Panc1 (cell line): ENCODE results near the gene PCCA. TPM values are rescaled to one million over a fixed set of nuclear protein-coding genes. Genes with fewer than 3 reads are reported as not detected.

Experiments used
- ATAC-seq: fragments of 200-7000 bp; cut with Tn5 transposase; 2 replicates; pipeline ENCODE4 v1.9.1; 2020; ENCODE audit warnings: mild to moderate bottlenecking, moderate library complexity
- BruUV-seq: library from RNA; stranded (reverse); fragments of 400-500 nt; replicated peaks from 2 replicates; lab custom pipeline; 2021; lab: Mats Ljungman, UMichigan
- CTCF ChIA-PET: fragments of 300-600 bp; sonication (Branson Sonifier 250); formaldehyde crosslinking; loops from one replicate; lab custom pipeline; 2022; ENCODE audit warnings: antibody characterized with exemption; lab: Charles Lee
- POLR2A ChIA-PET: fragments of 300-600 bp; sonication (Branson Sonifier 250); formaldehyde crosslinking; loops from one replicate; lab custom pipeline; 2022; ENCODE audit warnings: antibody characterized with exemption; lab: Charles Lee
- DNase-seq: peaks from one replicate; pipeline ENCODE4 v3.0.0-alpha.2; 2010; ENCODE audit warnings: low read depth, low spot score
- H3K27ac ChIP-seq: 2 replicates; pipeline ENCODE4 v1.5.1; 2011; ENCODE audit warnings: mild to moderate bottlenecking, low read length, inconsistent platforms
- H3K27me3 ChIP-seq: fragments of 200-500 bp; sonication (Bioruptor generic); 2 replicates; pipeline ENCODE4 v1.6.0; 2014; ENCODE audit warnings: low read length, inconsistent platforms; ENCODE audit not compliant: control insufficient read depth, insufficient read depth
- H3K36me3 ChIP-seq: fragments of 200-500 bp; sonication (Bioruptor generic); 2 replicates; pipeline ENCODE4 v1.5.1; 2014; ENCODE audit warnings: inconsistent platforms, mild to moderate bottlenecking, low read length, moderate library complexity; ENCODE audit not compliant: control insufficient read depth, insufficient read depth
- H3K4me1 ChIP-seq: 2 replicates; pipeline ENCODE4 v1.5.1; 2011; ENCODE audit warnings: inconsistent platforms, mild to moderate bottlenecking, low read length, moderate library complexity; ENCODE audit not compliant: control insufficient read depth, insufficient read depth
- H3K4me3 ChIP-seq, 2 experiments: 2 replicates each; pipeline ENCODE4 v1.5.1; 2011 to 2012; ENCODE audit warnings: low read depth in 2 of 2, low read length in 2 of 2, mild to moderate bottlenecking in 2 of 2, inconsistent platforms in 1 of 2, moderate library complexity in 1 of 2
- H3K9me3 ChIP-seq: fragments of 200-500 bp; sonication (Bioruptor generic); 2 replicates; pipeline ENCODE4 v1.5.1; 2014; ENCODE audit warnings: low read depth, mild to moderate bottlenecking, inconsistent platforms, low read length, moderate library complexity; ENCODE audit not compliant: control insufficient read depth, insufficient read depth
- POLR2AphosphoS5 ChIP-seq: IDR thresholded peaks from 2 replicates; pipeline ENCODE4 v1.6.1; 2012; ENCODE audit warnings: mild to moderate bottlenecking, low read depth, low read length, moderate library complexity
- SIN3A ChIP-seq: IDR thresholded peaks from 2 replicates; pipeline ENCODE4 v1.6.1; 2012; ENCODE audit warnings: low read depth, mild to moderate bottlenecking, low read length, moderate library complexity, borderline replicate concordance; ENCODE audit not compliant: insufficient read depth
- TCF7L2 ChIP-seq: IDR thresholded peaks from 2 replicates; pipeline ENCODE4 v1.6.1; 2011; ENCODE audit warnings: mild to moderate bottlenecking, low read depth, low read length, inconsistent platforms
- in situ Hi-C: cut with HindIII; loops from 2 replicates; pipeline ENCODE4 v1.10.0; 2016; ENCODE audit warnings: low sequenced_read_pairs, low pct_unique_long_range_greater_than_20kb
- intact Hi-C: fragments of 100-400 bp; cut with micrococcal nuclease; formaldehyde crosslinking; loops from one replicate; pipeline ENCODE4 v1.10.0; 2022; ENCODE audit not compliant: unreplicated experiment
- total RNA-seq: library from RNA; stranded (reverse); gene quantifications from one replicate; pipeline ENCODE4 v1.2.1, GENCODE V29; 2021; ENCODE audit not compliant: unreplicated experiment
- TF ChIP-seq, protein P1 (sequence below), 2 experiments: IDR thresholded peaks; 2 replicates each; pipeline ENCODE4 v1.6.1; 2011 to 2012; ENCODE audit warnings: low read depth in 2 of 2, control low read depth in 1 of 2, low read length in 1 of 2, mild to moderate bottlenecking in 1 of 2, moderate library complexity in 1 of 2; ENCODE audit not compliant: insufficient read depth in 1 of 2
- TF ChIP-seq, protein P2 (sequence below): fragments of 450-650 bp; IDR thresholded peaks from 2 replicates; pipeline ENCODE4 v1.5.1; 2017; ENCODE audit warnings: mild to moderate bottlenecking

The PCCA gene
- total RNA-seq, 1 experiment from 2014 or later = 14.7 TPM

DNA sequence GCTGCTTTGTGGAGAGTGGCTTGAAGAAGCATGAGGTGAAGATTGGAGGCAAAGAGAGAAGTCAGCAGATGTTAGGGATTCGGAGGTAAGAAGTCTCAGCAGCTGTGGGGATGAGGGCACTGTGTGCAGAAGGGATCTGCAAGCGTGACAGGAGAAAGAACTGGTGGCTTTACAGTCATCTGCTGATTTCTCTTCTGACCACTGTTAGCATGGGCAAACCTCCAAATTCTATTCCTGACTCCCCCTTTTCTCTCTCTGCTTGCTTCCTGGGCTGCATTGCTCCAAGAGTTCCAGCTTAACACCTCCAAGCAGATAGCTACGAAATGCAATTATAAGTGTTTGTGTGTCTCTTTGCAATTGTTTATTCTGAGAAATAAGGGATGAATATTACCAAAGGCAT is 340.1 kb downstream of the PCCA start:
- Histone ChIP-seq H3K4me3 (no peak overlapping the region), H3K27me3 (no peaks in the 10 kb centered on the region), H3K4me1 (no peaks in the 10 kb centered on the region; the same call in 1 of the 2 replicates), H3K9me3 (no peaks in the 10 kb centered on the region), H3K36me3 (no peaks in the 10 kb centered on the region), H3K27ac (peak overlapping the region; percentile 67; the same call in 1 of the 2 replicates)
- POLR2A ChIA-PET = interaction anchor here (0.7 kb wide), 1 partner anchor 14 kb away, joined by 3 read pairs; no protein-coding TSS in a partner anchor
- no peak for ATAC-seq
- CTCF ChIA-PET = no interaction called here
- DNase-seq = no peak
- TF ChIP-seq POLR2AphosphoS5 = no peak
- intact Hi-C loops (no loop called here), in situ Hi-C loops (no loop called here)
- BruUV-seq = no TSS peak

DNA sequence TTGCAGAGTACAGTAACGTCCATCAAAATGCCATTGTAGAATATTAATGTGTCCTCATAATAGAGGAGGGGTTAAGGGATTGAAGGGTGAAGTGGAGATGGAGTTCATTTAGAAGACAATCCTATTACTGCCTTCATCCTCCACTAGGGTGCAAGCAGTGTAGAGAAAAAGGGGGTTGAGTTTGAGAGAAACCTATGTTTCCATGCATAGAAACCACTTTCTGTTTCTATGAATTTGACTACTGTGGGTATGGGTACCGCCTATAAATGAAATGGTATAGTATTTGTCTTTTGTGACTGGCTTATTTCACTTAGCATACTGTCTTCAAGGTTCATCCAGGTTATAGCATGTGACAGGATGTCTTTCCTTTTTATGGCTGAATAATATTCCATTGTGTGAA is 343.7 kb downstream of the PCCA start:
- DNase-seq (no peak), ATAC-seq (no peak)
- no peak overlapping the region for H3K27ac ChIP-seq
- ChIA-PET CTCF (no interaction called here), POLR2A (no interaction called here)
- BruUV-seq = no TSS peak
- H3K36me3 ChIP-seq = no peaks in the 10 kb centered on the region
- H3K9me3 ChIP-seq = no peaks in the 10 kb centered on the region
- no peaks in the 10 kb centered on the region for H3K27me3 ChIP-seq
- intact Hi-C loops = no loop called here
- no peaks in the 10 kb centered on the region; the same call in 1 of the 2 replicates for H3K4me1 ChIP-seq
- TF ChIP-seq POLR2AphosphoS5 = no peak
- TF ChIP-seq, protein P1, sequence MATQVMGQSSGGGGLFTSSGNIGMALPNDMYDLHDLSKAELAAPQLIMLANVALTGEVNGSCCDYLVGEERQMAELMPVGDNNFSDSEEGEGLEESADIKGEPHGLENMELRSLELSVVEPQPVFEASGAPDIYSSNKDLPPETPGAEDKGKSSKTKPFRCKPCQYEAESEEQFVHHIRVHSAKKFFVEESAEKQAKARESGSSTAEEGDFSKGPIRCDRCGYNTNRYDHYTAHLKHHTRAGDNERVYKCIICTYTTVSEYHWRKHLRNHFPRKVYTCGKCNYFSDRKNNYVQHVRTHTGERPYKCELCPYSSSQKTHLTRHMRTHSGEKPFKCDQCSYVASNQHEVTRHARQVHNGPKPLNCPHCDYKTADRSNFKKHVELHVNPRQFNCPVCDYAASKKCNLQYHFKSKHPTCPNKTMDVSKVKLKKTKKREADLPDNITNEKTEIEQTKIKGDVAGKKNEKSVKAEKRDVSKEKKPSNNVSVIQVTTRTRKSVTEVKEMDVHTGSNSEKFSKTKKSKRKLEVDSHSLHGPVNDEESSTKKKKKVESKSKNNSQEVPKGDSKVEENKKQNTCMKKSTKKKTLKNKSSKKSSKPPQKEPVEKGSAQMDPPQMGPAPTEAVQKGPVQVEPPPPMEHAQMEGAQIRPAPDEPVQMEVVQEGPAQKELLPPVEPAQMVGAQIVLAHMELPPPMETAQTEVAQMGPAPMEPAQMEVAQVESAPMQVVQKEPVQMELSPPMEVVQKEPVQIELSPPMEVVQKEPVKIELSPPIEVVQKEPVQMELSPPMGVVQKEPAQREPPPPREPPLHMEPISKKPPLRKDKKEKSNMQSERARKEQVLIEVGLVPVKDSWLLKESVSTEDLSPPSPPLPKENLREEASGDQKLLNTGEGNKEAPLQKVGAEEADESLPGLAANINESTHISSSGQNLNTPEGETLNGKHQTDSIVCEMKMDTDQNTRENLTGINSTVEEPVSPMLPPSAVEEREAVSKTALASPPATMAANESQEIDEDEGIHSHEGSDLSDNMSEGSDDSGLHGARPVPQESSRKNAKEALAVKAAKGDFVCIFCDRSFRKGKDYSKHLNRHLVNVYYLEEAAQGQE (IDR thresholded peaks at IDR 0.05; ENCODE audit: insufficient read depth in 1 of 2, low read depth in 2 of 2, low read length in 1 of 2) = no peak
- no peak for TF ChIP-seq TCF7L2
- TF ChIP-seq SIN3A = no peak
- TF ChIP-seq, protein P2, sequence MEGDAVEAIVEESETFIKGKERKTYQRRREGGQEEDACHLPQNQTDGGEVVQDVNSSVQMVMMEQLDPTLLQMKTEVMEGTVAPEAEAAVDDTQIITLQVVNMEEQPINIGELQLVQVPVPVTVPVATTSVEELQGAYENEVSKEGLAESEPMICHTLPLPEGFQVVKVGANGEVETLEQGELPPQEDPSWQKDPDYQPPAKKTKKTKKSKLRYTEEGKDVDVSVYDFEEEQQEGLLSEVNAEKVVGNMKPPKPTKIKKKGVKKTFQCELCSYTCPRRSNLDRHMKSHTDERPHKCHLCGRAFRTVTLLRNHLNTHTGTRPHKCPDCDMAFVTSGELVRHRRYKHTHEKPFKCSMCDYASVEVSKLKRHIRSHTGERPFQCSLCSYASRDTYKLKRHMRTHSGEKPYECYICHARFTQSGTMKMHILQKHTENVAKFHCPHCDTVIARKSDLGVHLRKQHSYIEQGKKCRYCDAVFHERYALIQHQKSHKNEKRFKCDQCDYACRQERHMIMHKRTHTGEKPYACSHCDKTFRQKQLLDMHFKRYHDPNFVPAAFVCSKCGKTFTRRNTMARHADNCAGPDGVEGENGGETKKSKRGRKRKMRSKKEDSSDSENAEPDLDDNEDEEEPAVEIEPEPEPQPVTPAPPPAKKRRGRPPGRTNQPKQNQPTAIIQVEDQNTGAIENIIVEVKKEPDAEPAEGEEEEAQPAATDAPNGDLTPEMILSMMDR = no peak
- H3K4me3 ChIP-seq = no peak overlapping the region
- in situ Hi-C loops = no loop called here

DNA sequence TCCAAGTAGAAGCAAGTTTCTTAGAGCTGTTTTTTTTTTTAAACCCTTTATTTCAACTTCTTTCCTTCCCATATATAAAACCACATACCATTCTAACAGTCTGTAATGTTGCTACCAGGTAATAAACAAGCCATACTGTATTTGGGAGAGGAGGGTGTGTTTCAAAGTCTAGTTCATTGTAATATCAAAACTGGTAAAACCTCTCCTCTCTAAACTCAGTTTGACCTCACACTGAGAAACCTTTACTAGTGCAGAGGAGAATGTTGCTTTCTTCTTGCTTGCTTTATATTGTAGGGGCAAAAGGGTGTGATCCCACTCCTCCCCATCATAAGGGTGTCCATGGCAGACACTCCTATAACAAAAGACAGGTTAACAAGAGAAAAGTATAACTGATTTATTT is 344.6 kb downstream of the PCCA start:
- TF ChIP-seq POLR2AphosphoS5 (no peak), SIN3A (no peak)
- TF ChIP-seq, protein P2 = no peak
- intact Hi-C loops (no loop called here), in situ Hi-C loops (no loop called here)
- H3K4me3 ChIP-seq = no peak overlapping the region
- DNase-seq = no peak
- H3K4me1 ChIP-seq = no peaks in the 10 kb centered on the region; the same call in 1 of the 2 replicates
- CTCF ChIA-PET = no interaction called here
- no peak for ATAC-seq
- H3K36me3 ChIP-seq = no peaks in the 10 kb centered on the region
- POLR2A ChIA-PET = no interaction called here
- no peaks in the 10 kb centered on the region for H3K9me3 ChIP-seq
- BruUV-seq = no TSS peak
- H3K27ac ChIP-seq = 0 out of 2 replicates have a peak overlapping the region, but pooled peaks have one; percentile 39
- H3K27me3 ChIP-seq = no peaks in the 10 kb centered on the region
